ENCODE measurements around the gene AP1M1. TPM values are rescaled to one million over a fixed set of nuclear protein-coding genes. Genes with fewer than 3 reads are reported as not detected.

Gene AP1M1
- total RNA-seq, 1 experiment from 2014 or later = 30.3 TPM

DNA sequence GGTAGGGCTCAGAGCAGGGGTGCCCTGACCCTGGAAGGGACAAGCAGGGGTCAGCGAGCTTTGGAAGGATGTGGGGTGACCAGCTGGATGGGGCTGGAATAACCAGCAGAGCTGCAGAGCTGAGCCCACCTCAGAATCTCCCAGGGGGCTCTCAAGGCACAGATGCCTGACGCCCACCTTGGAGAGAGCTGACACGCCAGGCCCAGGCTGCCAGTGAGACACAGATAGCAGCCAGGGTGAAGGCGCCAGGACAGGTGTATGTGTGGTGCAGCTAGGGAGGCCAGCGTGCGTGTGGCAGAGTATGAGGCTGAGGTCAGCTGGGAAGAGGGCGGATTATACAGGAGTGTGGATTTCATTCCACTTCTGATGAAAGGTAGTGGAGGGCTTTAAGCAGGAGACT, 8.9 kb downstream of the AP1M1 start:
- TF ChIP-seq, protein P1, sequence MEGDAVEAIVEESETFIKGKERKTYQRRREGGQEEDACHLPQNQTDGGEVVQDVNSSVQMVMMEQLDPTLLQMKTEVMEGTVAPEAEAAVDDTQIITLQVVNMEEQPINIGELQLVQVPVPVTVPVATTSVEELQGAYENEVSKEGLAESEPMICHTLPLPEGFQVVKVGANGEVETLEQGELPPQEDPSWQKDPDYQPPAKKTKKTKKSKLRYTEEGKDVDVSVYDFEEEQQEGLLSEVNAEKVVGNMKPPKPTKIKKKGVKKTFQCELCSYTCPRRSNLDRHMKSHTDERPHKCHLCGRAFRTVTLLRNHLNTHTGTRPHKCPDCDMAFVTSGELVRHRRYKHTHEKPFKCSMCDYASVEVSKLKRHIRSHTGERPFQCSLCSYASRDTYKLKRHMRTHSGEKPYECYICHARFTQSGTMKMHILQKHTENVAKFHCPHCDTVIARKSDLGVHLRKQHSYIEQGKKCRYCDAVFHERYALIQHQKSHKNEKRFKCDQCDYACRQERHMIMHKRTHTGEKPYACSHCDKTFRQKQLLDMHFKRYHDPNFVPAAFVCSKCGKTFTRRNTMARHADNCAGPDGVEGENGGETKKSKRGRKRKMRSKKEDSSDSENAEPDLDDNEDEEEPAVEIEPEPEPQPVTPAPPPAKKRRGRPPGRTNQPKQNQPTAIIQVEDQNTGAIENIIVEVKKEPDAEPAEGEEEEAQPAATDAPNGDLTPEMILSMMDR (conservative IDR thresholded peaks at IDR 0.05) = no peak
- H3T11ph ChIP-seq (ENCODE audit: low read length) = no peak overlapping the region
- no peak overlapping the region for H3K56ac ChIP-seq (ENCODE audit: insufficient read length, low read depth, low read length)
- H2AK5ac ChIP-seq (ENCODE audit: insufficient read length, low read length) = no peak overlapping the region
- no peak overlapping the region for H3K9ac ChIP-seq (ENCODE audit: extremely low read depth, insufficient read length, low read length)
- H4K5ac ChIP-seq (ENCODE audit: insufficient read length, low read depth, low read length) = no peak overlapping the region
- H3K4ac ChIP-seq (ENCODE audit: low read depth, low read length) = no peak overlapping the region
- Mint-ChIP-seq H3K4me3 (no peak overlapping the region), H3K4me1 (no peaks in the 10 kb centered on the region), H3K36me3 (ENCODE audit: insufficient read depth in 1 of 3, low read depth in 3 of 3) (peaks cover 4 to 28% (median 27%) of the 10 kb centered on the region in 3 experiments; a peak in 6 of 7 replicates), H3K9me3 (no peaks in the 10 kb centered on the region), H3K27ac (peak overlapping the region in 1 of 3 experiments; percentile 65; a peak in 3 of 7 replicates), H3K27me3 (ENCODE audit: low read depth) (no peaks in the 10 kb centered on the region)
- no peaks in the 10 kb centered on the region for H3K27me3 ChIP-seq (ENCODE audit: insufficient read depth, low read length)
- H3K23ac ChIP-seq (ENCODE audit: insufficient read length, low read depth, low read length) = no peak overlapping the region
- H3K4me1 ChIP-seq (ENCODE audit: insufficient read depth, low read length) = no peaks in the 10 kb centered on the region
- H2BK15ac ChIP-seq (ENCODE audit: low read depth, low read length) = no peak overlapping the region
- no peak overlapping the region for H2AFZ ChIP-seq (ENCODE audit: low read length)
- H4K8ac ChIP-seq (replicated peaks; ENCODE audit: insufficient read length, low read depth, low read length) = no peak overlapping the region
- H3K27ac ChIP-seq (ENCODE audit: insufficient read length, low read depth, low read length) = no peak overlapping the region
- no peak overlapping the region for H2BK5ac ChIP-seq (ENCODE audit: insufficient read length, low read length)
- no peak overlapping the region for H2BK12ac ChIP-seq (ENCODE audit: insufficient read length, low read depth, low read length)
- no peak overlapping the region for H3K14ac ChIP-seq (ENCODE audit: insufficient read depth, low read length)
- WGBS (ENCODE audit: extremely low coverage, insufficient read length, low lambda C conversion rate) = no CpG with 5 or more reads among the region's 7 CpGs
- H4K20me1 ChIP-seq (ENCODE audit: control insufficient read depth, insufficient read depth, insufficient read length) = no peaks in the 10 kb centered on the region
- H3K4me2 ChIP-seq (ENCODE audit: insufficient read depth, insufficient read length, low read length) = no peak overlapping the region
- no peaks in the 10 kb centered on the region for H3K23me2 ChIP-seq (ENCODE audit: insufficient read length, low read depth, low read length, poor library complexity, severe bottlenecking)
- DNase-seq = no peak
- H2BK20ac ChIP-seq (ENCODE audit: low read depth, low read length, poor library complexity, severe bottlenecking) = no peak overlapping the region
- H2BK120ac ChIP-seq (ENCODE audit: low read depth, low read length, poor library complexity, severe bottlenecking) = no peak overlapping the region
- H3K18ac ChIP-seq (ENCODE audit: insufficient read length, low read depth, low read length) = no peak overlapping the region
- no peak overlapping the region for H4K91ac ChIP-seq (ENCODE audit: insufficient read length, low read depth, low read length)
- no peaks in the 10 kb centered on the region for H3K9me3 ChIP-seq (ENCODE audit: control insufficient read depth, low read depth, low read length)
- H3K79me2 ChIP-seq (ENCODE audit: insufficient read depth, low read length) = no peaks in the 10 kb centered on the region
- H3K79me1 ChIP-seq (ENCODE audit: insufficient read depth, low read depth, low read length, poor library complexity, severe bottlenecking) = no peaks in the 10 kb centered on the region

Measured in H9 (cell line).